NCI-H82 treated with DMSO at 0.1 percent for 48 hours (cell line): ENCODE results near the gene HELZ.

Source experiments
- DNase-seq: peaks from one replicate; lab custom pipeline; 2025; ENCODE audit not compliant: unreplicated experiment; lab: John Stamatoyannopoulos, UW

HELZ gene

DNA sequence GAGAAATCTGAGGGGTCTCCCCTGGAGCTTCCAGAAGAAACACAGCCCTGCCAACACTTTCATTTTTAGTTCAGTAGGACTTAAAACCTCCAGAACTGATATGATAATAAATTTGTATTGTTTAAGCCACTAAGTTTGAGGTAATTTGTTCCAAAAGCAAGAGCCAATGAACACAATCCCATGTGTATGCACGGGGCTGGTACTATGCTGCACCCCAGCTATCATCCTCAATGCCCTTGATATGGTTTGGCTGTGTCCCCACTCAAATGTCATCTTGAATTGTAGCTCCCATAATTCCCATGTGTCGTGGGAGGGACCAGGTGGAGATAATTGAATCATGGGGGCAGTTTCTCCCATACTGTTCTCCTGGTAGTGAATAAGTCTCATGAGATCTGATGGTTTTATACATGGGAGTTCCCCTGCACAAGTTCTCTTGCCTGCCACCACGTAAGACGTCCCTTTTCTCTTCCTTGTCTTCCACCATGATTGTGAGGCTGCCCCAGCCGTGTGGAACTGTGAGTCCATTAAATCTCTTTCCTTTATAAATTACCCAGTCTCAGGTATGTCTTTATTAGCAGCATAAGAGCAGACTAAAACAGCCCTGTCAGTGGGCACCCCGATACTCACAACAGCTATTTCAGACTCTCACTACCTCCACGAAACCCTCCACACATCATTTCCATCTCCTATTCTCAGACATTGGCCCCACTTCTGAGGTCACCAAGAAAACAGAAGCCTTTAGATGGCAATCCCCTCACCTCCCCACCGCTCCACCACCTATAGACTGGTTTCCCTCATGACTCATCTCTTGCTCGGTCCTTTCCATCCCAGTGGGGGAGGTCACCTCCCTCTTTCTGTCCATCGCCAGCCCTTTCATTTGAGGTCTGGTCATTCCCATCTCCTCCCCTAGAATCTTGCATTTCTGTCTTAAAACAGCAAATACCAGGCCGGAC lies 209.6 kb downstream of the HELZ start:
- no peak for DNase-seq

DNA sequence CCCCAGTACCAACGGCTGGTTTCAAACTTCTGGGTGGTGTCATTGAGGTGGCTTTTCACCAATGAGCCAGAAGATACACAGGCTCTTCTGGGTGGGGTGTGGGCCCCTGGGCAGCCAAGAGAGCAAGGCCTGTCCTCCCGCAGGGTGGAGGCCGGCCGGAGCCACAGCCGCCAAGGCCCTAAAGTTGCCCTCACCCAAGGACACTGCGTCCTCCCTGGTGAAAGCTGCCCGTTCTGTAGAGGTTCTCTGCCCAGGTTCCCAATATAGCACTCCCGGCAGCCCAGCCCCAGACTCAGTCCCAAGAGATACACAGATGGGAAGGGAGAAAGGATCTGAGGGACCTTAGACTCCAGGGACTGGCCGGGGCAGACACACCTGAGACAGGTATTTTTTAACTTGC lies 211.4 kb downstream of the HELZ start:
- DNase-seq: no peak

DNA sequence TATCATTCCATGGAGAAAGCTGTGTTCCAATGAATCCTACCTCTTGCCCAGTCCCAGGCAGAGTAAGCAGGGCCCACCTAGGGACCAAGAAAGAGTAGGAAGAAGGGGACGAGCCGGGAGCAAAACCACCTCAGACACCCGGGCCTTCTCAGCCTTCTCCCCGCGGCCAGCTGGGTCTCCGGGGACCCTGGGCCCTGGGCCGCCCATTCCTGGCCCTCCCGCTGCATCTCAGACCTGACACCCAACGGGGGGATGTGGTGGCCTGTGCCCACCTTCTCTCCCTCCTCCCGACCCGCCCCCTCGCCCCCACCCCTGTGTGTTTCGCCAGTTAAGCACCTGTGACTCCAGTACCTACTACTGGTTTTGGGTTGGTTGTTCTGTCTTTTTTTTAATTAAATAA lies 212.0 kb downstream of the HELZ start:
- no peak for DNase-seq

DNA sequence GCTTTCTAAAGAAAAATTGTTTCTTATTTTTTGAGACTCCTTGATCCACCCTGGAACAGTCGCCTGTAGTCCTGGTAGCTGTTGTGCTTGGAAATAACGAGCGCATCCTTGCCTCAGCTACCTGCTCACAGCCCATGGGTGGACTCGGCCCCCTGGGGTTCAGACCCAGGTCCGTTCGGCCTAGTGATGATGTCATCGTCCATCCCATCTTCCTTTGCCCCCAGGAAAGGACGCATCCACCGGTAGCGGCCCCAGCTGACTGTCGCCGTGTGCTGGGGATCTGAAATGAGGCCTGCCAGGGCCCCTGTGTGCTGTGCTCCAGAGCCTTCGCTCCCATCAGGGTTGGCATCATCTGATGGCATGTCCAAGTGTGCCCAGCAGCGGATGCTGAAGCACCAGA lies 212.6 kb downstream of the HELZ start:
- DNase-seq: no peak

DNA sequence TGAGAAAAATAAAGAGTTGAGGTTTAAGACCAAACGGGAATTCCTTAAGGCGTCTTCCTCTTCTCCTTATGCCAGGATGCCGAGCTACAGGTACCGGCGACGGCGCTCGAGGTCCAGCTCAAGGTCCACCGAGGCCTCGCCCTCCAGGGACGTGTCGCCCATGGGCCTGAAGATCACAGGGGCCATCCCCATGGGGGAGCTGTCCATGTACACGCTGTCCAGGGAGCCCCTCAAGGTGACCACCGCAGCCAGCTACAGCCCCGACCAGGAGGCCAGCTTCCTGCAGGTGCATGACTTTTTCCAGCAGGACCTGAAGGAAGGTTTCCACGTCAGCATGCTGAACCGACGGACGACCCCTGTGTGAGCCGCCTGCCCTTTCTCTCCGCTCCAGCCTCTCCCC lies 214.4 kb downstream of the HELZ start:
- DNase-seq: no peak

DNA sequence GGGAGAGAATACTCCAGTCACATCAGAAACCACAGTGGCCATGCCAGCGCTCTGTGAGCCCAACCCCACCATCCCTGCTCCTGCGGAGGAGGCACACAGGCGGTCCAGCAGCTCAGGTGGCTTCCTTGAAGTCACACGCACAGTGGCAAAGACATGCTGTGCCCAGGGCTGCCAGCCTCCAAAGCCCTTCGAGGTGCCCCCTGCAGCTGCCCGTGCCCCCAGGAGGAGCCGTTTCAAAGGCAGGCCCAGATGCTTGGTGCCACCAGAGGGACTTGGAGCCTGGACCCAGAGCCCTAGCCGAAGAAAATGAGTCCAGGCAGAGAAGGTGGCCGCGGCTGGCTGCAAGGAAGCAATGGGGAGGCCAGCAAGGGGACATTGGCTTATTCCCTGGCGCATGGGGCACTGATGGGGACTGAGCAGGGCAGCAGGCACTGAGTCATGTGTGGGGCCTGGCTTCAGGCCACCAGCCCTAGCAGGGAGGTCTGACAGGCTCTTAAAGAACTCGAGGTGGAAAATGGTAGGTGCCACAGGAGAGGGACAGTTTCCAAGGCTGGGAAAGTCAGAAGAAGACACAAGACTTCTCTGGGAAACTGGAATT lies 217.9 kb downstream of the HELZ start:
- no peak for DNase-seq

DNA sequence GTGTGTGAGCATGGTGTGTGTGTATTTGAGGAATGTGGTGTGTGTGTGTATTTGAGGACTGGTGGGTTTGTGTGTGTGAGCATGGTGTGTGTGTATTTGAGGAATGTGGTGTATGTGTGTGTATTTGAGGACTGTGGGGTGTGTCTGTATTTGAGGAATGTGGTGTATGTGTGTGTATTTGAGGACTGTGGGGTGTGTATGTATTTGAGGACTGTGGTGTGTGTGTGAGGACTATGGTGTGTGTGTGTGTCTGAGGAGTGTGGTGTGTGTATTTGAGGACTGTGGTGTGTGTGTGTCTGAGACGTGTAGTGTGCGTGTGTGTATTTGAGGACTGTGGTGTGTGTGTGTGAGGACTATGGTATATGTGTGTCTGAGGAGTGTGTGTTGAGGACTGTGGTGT lies 218.7 kb downstream of the HELZ start:
- no peak for DNase-seq

DNA sequence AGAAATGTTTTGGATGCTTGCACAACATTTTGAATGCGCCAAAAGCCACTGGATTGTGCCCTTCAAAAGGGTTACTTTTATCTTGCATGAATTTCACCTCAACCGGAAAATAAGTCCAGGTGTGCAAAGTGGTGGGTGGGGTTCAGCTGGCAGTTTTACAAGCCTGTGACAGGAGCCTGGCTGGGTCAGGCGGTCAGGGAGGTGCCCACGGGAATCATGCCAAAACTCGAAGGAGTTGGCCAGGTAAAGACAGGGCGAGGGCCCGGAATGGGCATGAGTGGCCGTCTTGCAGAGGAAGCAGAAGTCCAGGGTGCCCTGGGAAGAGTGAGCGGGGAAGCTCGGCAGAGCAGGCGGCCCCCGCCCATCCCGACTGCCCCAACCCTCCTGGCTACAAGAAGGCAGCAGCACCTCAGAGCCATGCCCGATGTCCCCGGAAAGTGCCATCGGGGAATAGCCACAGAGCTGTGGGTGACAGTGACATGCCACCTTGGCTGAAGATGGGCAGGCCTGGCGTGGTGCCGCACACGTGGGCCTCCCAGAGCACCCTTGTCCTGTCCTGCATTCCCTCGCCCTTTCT lies 219.7 kb downstream of the HELZ start:
- DNase-seq: no peak

DNA sequence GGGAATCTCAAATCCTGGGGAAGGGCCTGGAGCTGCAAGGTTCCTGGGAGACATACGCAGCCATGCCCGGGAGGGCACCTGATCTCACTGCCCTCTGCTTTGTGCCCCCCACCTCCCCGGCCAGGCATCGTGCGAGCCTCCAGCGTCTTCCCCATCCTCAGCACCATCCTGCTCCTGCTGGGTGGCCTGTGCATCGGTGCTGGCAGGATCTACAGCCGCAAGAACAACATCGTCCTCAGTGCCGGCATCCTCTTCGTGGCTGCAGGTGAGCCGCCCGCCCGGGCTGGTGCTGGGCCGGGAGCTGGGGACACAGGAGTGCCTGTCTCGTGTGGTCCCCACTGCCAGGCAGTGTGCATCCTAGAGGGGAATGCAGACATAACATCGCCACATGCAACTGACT lies 220.3 kb downstream of the HELZ start:
- DNase-seq: no peak

DNA sequence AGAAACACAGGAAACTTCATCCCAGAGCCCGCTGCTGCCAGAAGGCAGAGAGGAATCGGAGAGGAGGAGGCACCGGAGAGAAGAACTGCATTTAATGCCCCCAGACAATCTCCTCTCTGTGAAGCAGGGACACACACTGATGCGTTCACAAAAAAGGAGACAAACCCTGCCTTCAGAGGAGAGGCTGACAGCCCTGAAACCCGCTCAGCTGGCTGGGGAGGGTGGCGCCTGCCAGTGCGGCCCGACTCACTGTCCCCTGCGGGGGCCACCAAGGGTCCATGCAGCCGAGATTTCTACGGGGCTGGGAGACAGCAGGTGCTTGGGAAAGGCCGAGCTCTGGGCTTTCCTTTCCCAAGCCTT lies 222.6 kb downstream of the HELZ start:
- no peak for DNase-seq

DNA sequence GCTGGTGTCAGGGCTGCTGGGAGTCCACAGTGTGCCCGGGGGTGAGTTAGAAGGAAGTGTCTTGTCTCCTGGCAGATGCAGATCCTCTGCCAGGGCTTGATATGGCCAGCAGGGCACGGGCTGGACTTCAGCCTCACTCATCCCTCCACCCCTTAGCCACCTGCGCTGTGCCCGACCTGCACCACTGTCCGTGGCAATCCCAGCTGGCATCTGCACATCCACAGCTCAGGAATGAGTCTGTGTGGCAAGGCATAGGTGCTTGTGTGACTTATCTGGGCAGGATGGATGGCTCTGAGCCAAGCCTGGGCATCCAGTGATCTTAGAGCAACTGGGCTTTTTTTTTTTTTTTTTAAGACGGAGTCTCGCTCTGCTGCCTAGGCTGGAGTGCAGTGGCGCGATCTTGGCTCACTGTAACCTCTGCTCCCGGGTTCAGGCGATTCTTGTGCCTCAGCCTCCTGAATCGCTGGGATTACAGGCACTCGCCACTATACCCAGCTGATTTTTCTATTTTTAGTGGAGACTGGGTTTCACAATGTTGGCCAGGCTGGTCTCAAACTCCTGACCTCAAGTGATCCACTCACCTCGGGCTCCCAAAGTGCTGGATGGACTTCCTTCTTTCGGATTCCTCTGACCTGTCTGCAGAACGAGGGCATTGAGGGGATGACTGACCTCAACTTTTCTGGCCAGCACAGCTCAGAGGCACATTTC lies 223.1 kb downstream of the HELZ start:
- no peak for DNase-seq

DNA sequence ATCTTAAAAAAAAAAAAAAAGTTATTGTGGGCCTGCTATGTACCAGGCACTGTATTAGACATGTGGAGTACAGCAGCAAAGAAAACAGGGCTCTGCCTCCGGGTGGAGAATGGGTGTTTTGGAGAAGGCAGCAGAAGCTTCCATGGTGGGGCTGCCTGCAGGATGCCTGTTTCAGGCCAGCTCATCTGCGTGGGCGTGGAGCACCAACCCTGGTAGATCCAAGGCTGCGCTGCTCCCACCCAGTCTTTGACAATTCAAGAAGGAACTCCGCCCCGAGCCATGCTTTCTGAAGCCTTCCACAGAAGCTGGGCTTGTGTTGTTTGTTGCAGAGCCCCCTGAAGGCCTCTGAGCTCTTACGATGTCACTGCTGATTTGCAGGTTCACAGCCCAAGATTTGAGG lies 223.8 kb downstream of the HELZ start:
- no peak for DNase-seq
